Measurements from ENCODE around the gene TNFRSF1A.
A peak's percentile ranks its signal among the peaks of the same experiment; 100 is the strongest.

Gene TNFRSF1A

GRCh38 chr12:6341417-6342139, at the start of gene TNFRSF1A:
Gene TNFRSF1A (minus strand): TSS chr12:6342076. CDS start chr12:6341814, 262 bp downstream.
- TF ChIP-seq, protein P1, sequence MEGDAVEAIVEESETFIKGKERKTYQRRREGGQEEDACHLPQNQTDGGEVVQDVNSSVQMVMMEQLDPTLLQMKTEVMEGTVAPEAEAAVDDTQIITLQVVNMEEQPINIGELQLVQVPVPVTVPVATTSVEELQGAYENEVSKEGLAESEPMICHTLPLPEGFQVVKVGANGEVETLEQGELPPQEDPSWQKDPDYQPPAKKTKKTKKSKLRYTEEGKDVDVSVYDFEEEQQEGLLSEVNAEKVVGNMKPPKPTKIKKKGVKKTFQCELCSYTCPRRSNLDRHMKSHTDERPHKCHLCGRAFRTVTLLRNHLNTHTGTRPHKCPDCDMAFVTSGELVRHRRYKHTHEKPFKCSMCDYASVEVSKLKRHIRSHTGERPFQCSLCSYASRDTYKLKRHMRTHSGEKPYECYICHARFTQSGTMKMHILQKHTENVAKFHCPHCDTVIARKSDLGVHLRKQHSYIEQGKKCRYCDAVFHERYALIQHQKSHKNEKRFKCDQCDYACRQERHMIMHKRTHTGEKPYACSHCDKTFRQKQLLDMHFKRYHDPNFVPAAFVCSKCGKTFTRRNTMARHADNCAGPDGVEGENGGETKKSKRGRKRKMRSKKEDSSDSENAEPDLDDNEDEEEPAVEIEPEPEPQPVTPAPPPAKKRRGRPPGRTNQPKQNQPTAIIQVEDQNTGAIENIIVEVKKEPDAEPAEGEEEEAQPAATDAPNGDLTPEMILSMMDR (IDR thresholded peaks at IDR 0.05; ENCODE audit: low read depth, low read length, missing control alignments): no peak
- peak within 1 kb of the TSS; percentile 99 for H3K4me3 ChIP-seq (ENCODE audit: low read depth, low read length)
- in situ Hi-C loops (cut with HindIII; ENCODE audit: low sequenced_read_pairs): no loop called here
- DNase-seq (ENCODE audit: low read depth): peak; percentile 45

- no peak overlapping the region for H3K4me3 ChIP-seq (ENCODE audit: low read depth, low read length)
- in situ Hi-C loops (cut with HindIII; ENCODE audit: low sequenced_read_pairs): loop anchor here (10.0 kb wide), 1 partner anchor 74 kb away; no protein-coding TSS in a partner anchor
- TF ChIP-seq, protein P1 (IDR thresholded peaks at IDR 0.05; ENCODE audit: low read depth, low read length, missing control alignments): no peak
- no peak for DNase-seq (ENCODE audit: low read depth)
These were observed 49.1 kb upstream of the TNFRSF1A start for GRCh38 chr12:6391013-6391412.

DNA sequence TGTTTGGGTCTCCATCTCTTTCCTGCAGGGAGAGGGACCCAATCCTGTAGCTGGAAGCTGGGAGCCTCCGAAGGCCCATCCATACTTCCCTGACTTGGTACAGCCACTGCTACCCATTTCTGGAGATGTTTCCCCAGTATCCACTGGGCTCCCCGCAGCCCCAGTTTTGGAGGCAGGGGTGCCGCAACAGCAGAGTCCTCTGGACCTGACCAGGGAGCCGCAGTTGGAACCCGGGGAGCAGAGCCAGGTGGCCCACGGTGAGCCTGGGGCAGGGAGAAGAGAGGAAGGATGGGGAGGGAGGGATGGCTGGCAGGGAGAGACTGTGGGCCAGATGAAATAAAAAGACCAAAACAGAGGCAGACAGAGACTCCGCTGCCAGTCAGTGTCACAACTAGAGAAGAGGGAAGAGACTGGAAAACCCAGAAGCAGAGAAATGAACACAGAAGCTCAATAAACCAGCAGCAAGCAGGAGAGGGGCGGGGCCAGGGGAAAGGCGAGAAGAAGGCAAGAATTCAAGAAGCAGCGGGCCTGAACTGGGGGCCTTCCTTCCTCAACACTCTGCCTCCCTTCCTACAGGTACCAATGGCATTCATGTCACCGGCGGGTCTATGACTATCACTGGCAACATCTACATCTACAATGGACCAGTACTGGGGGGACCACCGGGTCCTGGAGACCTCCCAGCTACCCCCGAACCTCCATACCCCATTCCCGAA, 48.4 kb upstream of the TNFRSF1A start:
- no peak for DNase-seq (ENCODE audit: low read depth)
- TF ChIP-seq, protein P1 (IDR thresholded peaks at IDR 0.05; ENCODE audit: low read depth, low read length, missing control alignments): no peak
- in situ Hi-C loops (cut with HindIII; ENCODE audit: low sequenced_read_pairs): loop anchor here (10.0 kb wide), 1 partner anchor 75 kb away; no protein-coding TSS in a partner anchor
- H3K4me3 ChIP-seq (ENCODE audit: low read depth, low read length): no peak overlapping the region

DNA sequence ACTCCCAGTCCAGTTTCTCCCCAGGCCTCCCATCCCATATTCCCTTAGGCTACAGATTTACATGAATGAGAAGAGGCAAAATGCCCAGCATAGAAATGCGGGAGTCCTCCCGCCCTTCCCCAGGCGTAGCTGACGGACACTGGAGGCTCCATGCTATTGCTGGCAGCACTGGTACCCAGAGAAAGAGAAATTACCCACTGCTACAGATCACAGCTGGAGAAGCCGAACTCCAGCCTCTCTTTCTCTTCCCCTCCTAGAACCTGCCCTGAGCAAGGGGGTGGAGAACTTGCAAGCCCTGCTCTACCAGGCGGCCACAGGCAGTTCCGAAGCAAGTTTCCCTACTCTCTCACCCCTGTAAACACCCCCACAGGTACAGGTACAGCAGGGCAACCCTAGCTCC, 45.7 kb upstream of the TNFRSF1A start:
- in situ Hi-C loops (cut with HindIII; ENCODE audit: low sequenced_read_pairs): no loop called here

DNA sequence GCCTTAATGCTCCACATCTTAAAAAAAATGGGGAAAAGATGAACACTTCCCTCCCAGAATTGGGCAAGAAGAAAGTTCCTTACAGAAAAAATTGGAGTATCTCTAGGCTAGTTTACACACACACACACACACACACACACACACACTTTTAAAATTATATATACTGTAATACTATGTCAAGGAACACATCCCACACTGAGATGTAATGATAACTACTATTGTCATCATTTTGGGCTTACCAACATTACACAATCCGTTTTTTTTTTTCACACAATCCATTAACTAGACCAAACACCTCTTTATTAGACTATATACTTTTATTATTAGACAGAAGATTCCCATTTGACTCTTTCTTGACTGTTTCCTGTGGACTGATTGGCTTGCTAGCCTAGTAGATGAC, 44.6 kb upstream of the TNFRSF1A start:
- DNase-seq (ENCODE audit: low read depth): no peak
- TF ChIP-seq, protein P1 (IDR thresholded peaks at IDR 0.05; ENCODE audit: low read depth, low read length, missing control alignments): no peak
- in situ Hi-C loops (cut with HindIII; ENCODE audit: low sequenced_read_pairs): no loop called here
- no peak overlapping the region for H3K4me3 ChIP-seq (ENCODE audit: low read depth, low read length)

More for the DNA sequence above, 45.7 kb upstream of the TNFRSF1A start:
- no peak for DNase-seq (ENCODE audit: low read depth)
- TF ChIP-seq, protein P1 (IDR thresholded peaks at IDR 0.05; ENCODE audit: low read depth, low read length, missing control alignments): no peak
- H3K4me3 ChIP-seq (ENCODE audit: low read depth, low read length): no peak overlapping the region

DNA sequence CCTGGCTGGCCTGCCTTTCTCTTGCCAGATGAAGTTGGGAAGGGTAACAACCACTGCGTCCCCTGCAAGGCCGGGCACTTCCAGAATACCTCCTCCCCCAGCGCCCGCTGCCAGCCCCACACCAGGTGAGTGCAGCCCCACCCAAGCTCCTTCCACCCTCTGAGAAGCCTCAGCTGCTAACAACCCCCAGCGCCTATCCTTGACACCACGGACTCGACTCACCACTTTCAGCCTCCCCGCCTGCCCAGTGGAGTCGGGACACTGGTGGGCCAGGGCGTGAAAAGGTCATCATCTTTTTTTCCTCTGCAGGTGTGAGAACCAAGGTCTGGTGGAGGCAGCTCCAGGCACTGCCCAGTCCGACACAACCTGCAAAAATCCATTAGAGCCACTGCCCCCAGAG, 44.2 kb upstream of the TNFRSF1A start:
- no peak for DNase-seq (ENCODE audit: low read depth)
- TF ChIP-seq, protein P1 (IDR thresholded peaks at IDR 0.05; ENCODE audit: low read depth, low read length, missing control alignments): no peak
- H3K4me3 ChIP-seq (ENCODE audit: low read depth, low read length): no peak overlapping the region
- in situ Hi-C loops (cut with HindIII; ENCODE audit: low sequenced_read_pairs): no loop called here

All from astrocyte of the cerebellum (primary cell).